Endothelial cell of umbilical vein (primary cell): ENCODE data around the gene HYAL1. TPM values are rescaled to one million over a fixed set of nuclear protein-coding genes. Genes with fewer than 3 reads are reported as not detected.

ENCODE experiments used
- BruUV-seq: library from RNA; stranded (reverse); fragments of 400-500 nt; replicated peaks from 2 replicates; lab custom pipeline; 2021; lab: Mats Ljungman, UMichigan
- CTCF ChIA-PET: fragments of 300-600, 350-600 bp; sonication (Branson Sonifier 250); formaldehyde crosslinking; loops from one replicate; lab custom pipeline; 2021; ENCODE audit warnings: antibody characterized with exemption, inconsistent platforms; lab: Charles Lee
- POLR2A ChIA-PET: fragments of 300-600, 350-600 bp; sonication (Branson Sonifier 250); formaldehyde crosslinking; loops from one replicate; lab custom pipeline; 2021; ENCODE audit warnings: antibody characterized with exemption, inconsistent platforms; lab: Charles Lee
- DNase-seq: peaks from one replicate; pipeline ENCODE4 v3.0.0-alpha.2; 2011; ENCODE audit warnings: low read depth, low spot score
- FAIRE-seq: peaks from 2 replicates; lab custom pipeline; 2011; peaks lifted over from hg19 to GRCh38; lab: Jason Lieb, UNC
- H2AFZ ChIP-seq: 2 replicates; pipeline ENCODE4 v1.6.0; 2012; ENCODE audit warnings: low read depth, low read length, control low read depth, inconsistent platforms
- H3K27ac ChIP-seq: 2 replicates; pipeline ENCODE4 v1.5.1; 2011; ENCODE audit warnings: low read depth, mild to moderate bottlenecking, control low read depth, low read length, moderate library complexity; ENCODE audit not compliant: insufficient read depth
- H3K27me3 ChIP-seq, 2 experiments: 2 replicates each; pipeline versions ENCODE4 v1.6.0 to v1.6.1; 2011; ENCODE audit warnings: low read length in 2 of 2, mixed read lengths in 1 of 2; ENCODE audit not compliant: control insufficient read depth in 2 of 2, insufficient read depth in 2 of 2
- H3K36me3 ChIP-seq, 2 experiments: 2 replicates in 1 of 2; 3 replicates in 1 of 2; pipeline ENCODE4 v1.5.1; 2011; ENCODE audit warnings: low read length in 2 of 2, mild to moderate bottlenecking in 1 of 2, moderate library complexity in 1 of 2; ENCODE audit not compliant: control insufficient read depth in 2 of 2, insufficient read depth in 2 of 2; ENCODE audit errors: extremely low read depth in 1 of 2
- H3K4me1 ChIP-seq: 3 replicates; pipeline ENCODE4 v1.5.1; 2011; ENCODE audit warnings: mild to moderate bottlenecking, low read length; ENCODE audit not compliant: control insufficient read depth, insufficient read depth; ENCODE audit errors: extremely low read depth
- H3K4me2 ChIP-seq: 2 replicates; pipeline ENCODE4 v1.6.1; 2011; ENCODE audit warnings: low read length, control low read depth, mixed read lengths; ENCODE audit not compliant: insufficient read depth
- H3K4me3 ChIP-seq, 3 experiments: fragments of 200-600 bp in 1 of 3; sonication (generic), shearing (Covaris generic) in 1 of 3; replicated peaks in 1 of 3; 2 replicates each; pipeline ENCODE4 v1.5.1; 2011 to 2016; ENCODE audit warnings: control low read depth in 3 of 3, low read length in 3 of 3, mild to moderate bottlenecking in 2 of 3, inconsistent platforms in 1 of 3, low read depth in 1 of 3, moderate library complexity in 1 of 3; ENCODE audit not compliant: insufficient read depth in 1 of 3
- H3K79me2 ChIP-seq: 2 replicates; pipeline ENCODE4 v1.6.0; 2012; ENCODE audit warnings: low read length, inconsistent platforms; ENCODE audit not compliant: control insufficient read depth, insufficient read depth
- H3K9ac ChIP-seq: replicated peaks from 2 replicates; pipeline ENCODE3; 2011; ENCODE audit warnings: low read length, control low read depth; ENCODE audit not compliant: insufficient read depth; ENCODE audit errors: extremely low read depth
- H3K9me1 ChIP-seq: replicated peaks from 3 replicates; pipeline ENCODE4 v1.6.0; 2011; ENCODE audit warnings: mild to moderate bottlenecking, low read length; ENCODE audit not compliant: control insufficient read depth, insufficient read depth; ENCODE audit errors: extremely low read depth
- H3K9me3 ChIP-seq: replicated peaks from 2 replicates; pipeline ENCODE4 v1.5.1; 2012; ENCODE audit warnings: low read length, inconsistent platforms; ENCODE audit not compliant: control insufficient read depth, insufficient read depth
- H4K20me1 ChIP-seq: replicated peaks from 2 replicates; pipeline ENCODE3; 2011; ENCODE audit warnings: mild to moderate bottlenecking, low read length; ENCODE audit not compliant: control insufficient read depth, insufficient read depth; ENCODE audit errors: extremely low read depth
- EZH2 ChIP-seq: IDR thresholded peaks from 2 replicates; pipeline ENCODE4 v1.6.1; 2012; ENCODE audit warnings: borderline replicate concordance, low read depth, mild to moderate bottlenecking, moderate library complexity, low read length, inconsistent platforms; ENCODE audit not compliant: severe bottlenecking
- FOS ChIP-seq: IDR thresholded peaks from 2 replicates; pipeline ENCODE4 v1.6.1; 2011; ENCODE audit warnings: mild to moderate bottlenecking, low read length, moderate library complexity, borderline replicate concordance; ENCODE audit not compliant: insufficient read depth
- GATA2 ChIP-seq: IDR thresholded peaks from 2 replicates; pipeline ENCODE4 v1.7.0; 2011; ENCODE audit warnings: low read depth, mild to moderate bottlenecking, moderate library complexity, mixed read lengths, low read length; ENCODE audit not compliant: insufficient read length, insufficient read depth
- JUN ChIP-seq: IDR thresholded peaks from 2 replicates; pipeline ENCODE4 v1.6.1; 2011; ENCODE audit warnings: borderline replicate concordance, low read depth; ENCODE audit not compliant: insufficient read length, insufficient read depth
- MAX ChIP-seq: IDR thresholded peaks from 2 replicates; pipeline ENCODE4 v1.6.1; 2011; ENCODE audit not compliant: insufficient read depth, insufficient read length
- MYC ChIP-seq: IDR thresholded peaks from one replicate; pipeline ENCODE4 v1.6.1; 2011; ENCODE audit warnings: mild to moderate bottlenecking, low read depth, low read length
- POLR2A ChIP-seq: IDR thresholded peaks from 2 replicates; pipeline ENCODE4 v1.6.1; 2012; ENCODE audit warnings: low read depth, mild to moderate bottlenecking, control low read depth, low read length
- POLR2AphosphoS5 ChIP-seq: IDR thresholded peaks from 2 replicates; pipeline ENCODE4 v1.6.1; 2012; ENCODE audit warnings: low read depth, mild to moderate bottlenecking, control low read depth, low read length, moderate library complexity; ENCODE audit not compliant: insufficient read depth
- dilution Hi-C: fragments of 300-500 bp; cut with MboI; formaldehyde crosslinking; loops from one replicate; pipeline ENCODE4 v1.15.0; 2019; ENCODE audit warnings: low sequenced_read_pairs; ENCODE audit not compliant: extremely low pct_ligation_motif_present
- intact Hi-C: fragments of 100-400 bp; cut with micrococcal nuclease; formaldehyde crosslinking; loops from one replicate; pipeline ENCODE4 v1.10.0; 2022
- polyA plus RNA-seq, 4 experiments: library from polyadenylated mRNA; depleted of rRNA in 3 of 4; stranded (reverse) in 3 of 4; unstranded in 1 of 4; fragments of >200 nt; gene quantifications; 2 replicates each; pipeline versions ENCODE4 v1.2.1 to v1.2.3, GENCODE V29; 2011 to 2012; ENCODE audit warnings: missing spikeins in 1 of 4
- total RNA-seq: library from RNA; stranded (reverse); gene quantifications from 2 replicates; pipeline ENCODE4 v1.2.3, GENCODE V29; 2021
- TF ChIP-seq, protein P1 (sequence below), 2 donors: IDR thresholded peaks; 1 replicate in 1 of 2; 2 replicates in 1 of 2; pipeline ENCODE4 v1.5.1; 2011; ENCODE audit warnings: low read length in 2 of 2, mild to moderate bottlenecking in 2 of 2, moderate library complexity in 2 of 2, control low read depth in 1 of 2, inconsistent platforms in 1 of 2, low read depth in 1 of 2; ENCODE audit not compliant: insufficient read depth in 1 of 2; ENCODE audit errors: extremely low read depth in 1 of 2

Gene HYAL1
- total and polyA plus RNA-seq, 2 donors (not counting 3 experiments of a cell fraction or from before 2014, with no cell fraction given) = 2.2 to 3.3 TPM

DNA sequence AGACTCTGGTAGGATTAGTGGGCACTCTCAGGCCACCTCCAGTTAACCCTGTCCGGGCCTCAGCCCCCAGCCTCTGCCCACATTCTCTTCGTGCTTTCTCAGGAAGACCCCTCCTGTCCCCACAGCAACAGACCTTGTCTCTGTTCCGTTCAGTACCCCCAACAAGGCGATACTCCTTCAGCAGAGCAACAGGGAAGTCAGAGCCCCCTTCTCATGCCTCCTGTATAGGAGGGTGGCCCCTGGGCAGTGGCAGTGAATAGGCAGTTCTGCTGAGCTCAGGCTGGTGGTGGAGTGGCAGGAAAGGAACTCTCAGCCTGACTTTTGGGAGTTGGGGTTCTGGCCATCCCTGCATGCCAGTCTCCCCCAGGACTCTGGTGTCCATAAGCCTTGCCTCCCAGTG, 33.9 kb downstream of the HYAL1 start:
- no peaks in the 10 kb centered on the region for H3K9me1 ChIP-seq
- no peak overlapping the region for H2AFZ ChIP-seq
- no peaks in the 10 kb centered on the region for H4K20me1 ChIP-seq
- no peak overlapping the region for H3K4me3 ChIP-seq
- ChIA-PET POLR2A (interaction anchor here (1.6 kb wide), 1 partner anchor 23 kb away, joined by 3 read pairs; no protein-coding TSS in a partner anchor), CTCF (interaction anchor here (1.0 to 3.7 kb wide), 6 partner anchors 9 to 75 kb away, joined by 3 to 26 read pairs (median 6); no protein-coding TSS in a partner anchor)
- peaks cover 6% of the 10 kb centered on the region in 2 experiments for H3K27me3 ChIP-seq
- FAIRE-seq (no peak), DNase-seq (no peak)
- H3K27ac ChIP-seq = no peak overlapping the region
- H3K4me1 ChIP-seq = peaks cover 2% of the 10 kb centered on the region
- intact Hi-C loops = loop anchor here (10.0 kb wide), 1 partner anchor 145 kb away; no protein-coding TSS in a partner anchor
- BruUV-seq = no TSS peak
- no peak for TF ChIP-seq JUN
- TF ChIP-seq POLR2AphosphoS5 = no peak
- TF ChIP-seq MAX = no peak
- TF ChIP-seq EZH2 = no peak
- no peak for TF ChIP-seq GATA2
- no peak for TF ChIP-seq MYC
- TF ChIP-seq, protein P1, sequence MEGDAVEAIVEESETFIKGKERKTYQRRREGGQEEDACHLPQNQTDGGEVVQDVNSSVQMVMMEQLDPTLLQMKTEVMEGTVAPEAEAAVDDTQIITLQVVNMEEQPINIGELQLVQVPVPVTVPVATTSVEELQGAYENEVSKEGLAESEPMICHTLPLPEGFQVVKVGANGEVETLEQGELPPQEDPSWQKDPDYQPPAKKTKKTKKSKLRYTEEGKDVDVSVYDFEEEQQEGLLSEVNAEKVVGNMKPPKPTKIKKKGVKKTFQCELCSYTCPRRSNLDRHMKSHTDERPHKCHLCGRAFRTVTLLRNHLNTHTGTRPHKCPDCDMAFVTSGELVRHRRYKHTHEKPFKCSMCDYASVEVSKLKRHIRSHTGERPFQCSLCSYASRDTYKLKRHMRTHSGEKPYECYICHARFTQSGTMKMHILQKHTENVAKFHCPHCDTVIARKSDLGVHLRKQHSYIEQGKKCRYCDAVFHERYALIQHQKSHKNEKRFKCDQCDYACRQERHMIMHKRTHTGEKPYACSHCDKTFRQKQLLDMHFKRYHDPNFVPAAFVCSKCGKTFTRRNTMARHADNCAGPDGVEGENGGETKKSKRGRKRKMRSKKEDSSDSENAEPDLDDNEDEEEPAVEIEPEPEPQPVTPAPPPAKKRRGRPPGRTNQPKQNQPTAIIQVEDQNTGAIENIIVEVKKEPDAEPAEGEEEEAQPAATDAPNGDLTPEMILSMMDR (IDR thresholded peaks at IDR 0.05; ENCODE audit: extremely low read depth in 1 of 2, insufficient read depth in 1 of 2, low read depth in 1 of 2, low read length in 2 of 2) = no peak
- TF ChIP-seq POLR2A = no peak
- TF ChIP-seq FOS = no peak
- H3K4me2 ChIP-seq = no peak overlapping the region
- H3K9me3 ChIP-seq = no peaks in the 10 kb centered on the region
- dilution Hi-C loops = no loop called here
- H3K36me3 ChIP-seq = no peaks in the 10 kb centered on the region
- no peaks in the 10 kb centered on the region for H3K79me2 ChIP-seq
- no peak overlapping the region for H3K9ac ChIP-seq
